Spleen (tissue), 11 donors: ENCODE data around the gene ERC2. TPM values are rescaled to one million over a fixed set of nuclear protein-coding genes. Genes with fewer than 3 reads are reported as not detected.

Experiments used
- DNase-seq: peaks from one replicate; pipeline ENCODE4 v3.0.0-alpha.2; 2020
- H3K27ac ChIP-seq, 8 donors: fragments of 200-600 bp; sonication (generic) in 7 of 8; 1 replicate in 4 of 8; 2 replicates in 4 of 8; pipeline versions ENCODE4 v1.5.0 to v1.8.0; 2016 to 2021; ENCODE audit warnings: inconsistent platforms in 4 of 8, mild to moderate bottlenecking in 4 of 8, moderate library complexity in 1 of 8
- H3K27me3 ChIP-seq, 7 donors: fragments of 200-600 bp; sonication (generic) in 6 of 7; replicated peaks in 1 of 7; 1 replicate in 4 of 7; 2 replicates in 3 of 7; pipeline versions ENCODE4 v1.5.0 to v1.8.0; 2016 to 2021; ENCODE audit warnings: inconsistent platforms in 3 of 7, mild to moderate bottlenecking in 1 of 7
- H3K36me3 ChIP-seq, 6 donors: fragments of 200-600 bp; sonication (generic) in 5 of 6; 1 replicate in 4 of 6; 2 replicates in 2 of 6; pipeline versions ENCODE4 v1.5.0 to v1.8.0; 2016 to 2021; ENCODE audit warnings: inconsistent platforms in 2 of 6
- H3K4me1 ChIP-seq, 6 donors: fragments of 200-600 bp; sonication (generic) in 5 of 6; 1 replicate in 3 of 6; 2 replicates in 3 of 6; pipeline versions ENCODE4 v1.5.0 to v1.8.0; 2016 to 2021; ENCODE audit warnings: inconsistent platforms in 3 of 6
- H3K4me3 ChIP-seq, 8 donors: fragments of 200-600 bp; sonication (generic) in 7 of 8; 1 replicate in 4 of 8; 2 replicates in 4 of 8; pipeline versions ENCODE4 v1.5.0 to v1.8.0; 2016 to 2021; ENCODE audit warnings: inconsistent platforms in 4 of 8, mild to moderate bottlenecking in 4 of 8, moderate library complexity in 2 of 8
- H3K9me3 ChIP-seq, 8 donors: fragments of 200-600 bp; sonication (generic) in 7 of 8; 1 replicate in 4 of 8; 2 replicates in 4 of 8; pipeline versions ENCODE4 v1.5.0 to v1.8.0; 2016 to 2021; ENCODE audit warnings: inconsistent platforms in 4 of 8
- POLR2A ChIP-seq, 3 donors: fragments of 450-650 bp; IDR thresholded peaks; one replicate each; pipeline ENCODE4 v1.5.1; 2017; ENCODE audit warnings: antibody characterized with exemption in 3 of 3, mild to moderate bottlenecking in 1 of 3
- POLR2AphosphoS5 ChIP-seq, 3 donors: sonication (generic); formaldehyde crosslinking; IDR thresholded peaks; one replicate each; pipeline ENCODE4 v1.5.1; 2017; ENCODE audit warnings: antibody characterized with exemption in 3 of 3
- WGBS, 5 donors: extraction: QIAGEN DNeasy Blood & Tissue Kit in 3 of 5; methylation state at CpG; one replicate each; pipeline versions ENCODE4 v1.1.5 to v1.1.7; 2013 to 2018; 5-methylcytosine and 5-hydroxymethylcytosine counted together
- intact Hi-C: fragments of 100-400 bp; cut with DNase I; formaldehyde crosslinking; loops from one replicate; pipeline ENCODE4 v1.15.0; 2023; ENCODE audit warnings: low total_unique reads
- polyA plus RNA-seq, 3 donors: library from polyadenylated mRNA; stranded (reverse); fragments of 200-250 nt; gene quantifications; one replicate each; pipeline ENCODE4 v1.2.1, GENCODE V29; 2013
- total RNA-seq, 7 donors: library from RNA; depleted of rRNA in 3 of 7; stranded (reverse); fragments of >200 nt in 3 of 7; fragmentation: NEBNext Ultra II Directional in 4 of 7; extraction: Animal tissue kit (Norgen Biotek cat#: 25700) in 4 of 7; gene quantifications; one replicate each; pipeline versions ENCODE4 v1.1.0 to v1.2.1, GENCODE V29; 2016 to 2021
- TF ChIP-seq, protein P1 (sequence below), 11 experiments: fragments of 200-600 bp in 7 of 11; fragments of 450-650 bp in 4 of 11; sonication (generic) in 4 of 11; IDR thresholded peaks in 8 of 11; conservative IDR thresholded peaks in 3 of 11; 1 replicate in 7 of 11; 2 replicates in 4 of 11; pipeline versions ENCODE4 v1.4.0 to v1.8.0; 2016 to 2021; ENCODE audit warnings: antibody characterized with exemption in 11 of 11, inconsistent platforms in 4 of 11, mild to moderate bottlenecking in 1 of 11
- donor health status: healthy with polysubstance abuse.
- donor health status: DM: no; HTN: no; CAD: no; lungs with moderate emphysema.
- donor health status: DM: no; HTN: no; CAD: no.
- donor health status: Bipolar disorder and iron deficiency.
- donor health status: healthy.
- donor health status: DM: no; HTN: no; CAD: no.
- donor health status: DM: yes; HTN: yes; CAD: no.

ERC2 gene
- total and polyA plus RNA-seq, 10 donors = 0.04 to 4.9 (median 0.39) TPM

DNA sequence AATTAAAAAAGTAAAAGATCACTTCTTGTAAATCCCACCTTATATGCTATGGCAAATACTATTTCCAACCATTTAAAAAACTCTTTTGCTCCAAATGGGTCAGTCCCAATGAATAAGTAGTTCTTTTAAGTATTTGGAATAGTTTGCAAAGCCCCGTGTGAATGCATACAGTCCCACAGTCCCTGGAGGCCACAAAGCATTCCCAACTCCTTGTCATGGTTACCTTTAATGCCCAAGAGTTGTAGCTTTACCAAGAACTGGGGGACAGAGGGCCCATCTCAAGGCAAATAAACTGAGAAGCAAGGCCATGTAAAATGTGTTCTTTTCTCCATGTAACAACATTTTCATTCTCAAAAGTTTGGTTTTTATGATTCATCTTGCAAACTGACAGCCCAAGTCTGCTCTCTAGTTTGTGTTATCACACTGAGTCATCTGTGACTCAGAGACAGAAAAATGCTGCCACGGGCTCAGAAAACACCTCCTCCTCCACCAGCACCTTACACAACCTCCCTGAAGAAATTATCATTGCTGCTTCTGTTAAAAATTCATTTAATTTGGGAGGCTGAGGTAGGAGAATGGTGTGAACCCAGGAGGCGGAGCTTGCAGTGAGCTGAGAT lies 336.2 kb downstream of the ERC2 start:
- intact Hi-C loops = no loop called here
- WGBS, 5 donors = 40 to 74% (median 67%) methylated on average over 3 of the region's 3 CpGs
- TF ChIP-seq, protein P1, sequence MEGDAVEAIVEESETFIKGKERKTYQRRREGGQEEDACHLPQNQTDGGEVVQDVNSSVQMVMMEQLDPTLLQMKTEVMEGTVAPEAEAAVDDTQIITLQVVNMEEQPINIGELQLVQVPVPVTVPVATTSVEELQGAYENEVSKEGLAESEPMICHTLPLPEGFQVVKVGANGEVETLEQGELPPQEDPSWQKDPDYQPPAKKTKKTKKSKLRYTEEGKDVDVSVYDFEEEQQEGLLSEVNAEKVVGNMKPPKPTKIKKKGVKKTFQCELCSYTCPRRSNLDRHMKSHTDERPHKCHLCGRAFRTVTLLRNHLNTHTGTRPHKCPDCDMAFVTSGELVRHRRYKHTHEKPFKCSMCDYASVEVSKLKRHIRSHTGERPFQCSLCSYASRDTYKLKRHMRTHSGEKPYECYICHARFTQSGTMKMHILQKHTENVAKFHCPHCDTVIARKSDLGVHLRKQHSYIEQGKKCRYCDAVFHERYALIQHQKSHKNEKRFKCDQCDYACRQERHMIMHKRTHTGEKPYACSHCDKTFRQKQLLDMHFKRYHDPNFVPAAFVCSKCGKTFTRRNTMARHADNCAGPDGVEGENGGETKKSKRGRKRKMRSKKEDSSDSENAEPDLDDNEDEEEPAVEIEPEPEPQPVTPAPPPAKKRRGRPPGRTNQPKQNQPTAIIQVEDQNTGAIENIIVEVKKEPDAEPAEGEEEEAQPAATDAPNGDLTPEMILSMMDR (IDR thresholded peaks at IDR 0.05 in 8 of 11, conservative IDR thresholded peaks at IDR 0.05 in 3 of 11) = no peak
- TF ChIP-seq POLR2A (IDR thresholded peaks at IDR 0.05) = no peak
- TF ChIP-seq POLR2AphosphoS5 (IDR thresholded peaks at IDR 0.05) = no peak
- no peak for DNase-seq
- Histone ChIP-seq H3K4me3 (no peak overlapping the region), H3K4me1 (no peaks in the 10 kb centered on the region), H3K27ac (no peak overlapping the region), H3K27me3 (no peaks in the 10 kb centered on the region), H3K36me3 (no peaks in the 10 kb centered on the region), H3K9me3 (no peaks in the 10 kb centered on the region)

DNA sequence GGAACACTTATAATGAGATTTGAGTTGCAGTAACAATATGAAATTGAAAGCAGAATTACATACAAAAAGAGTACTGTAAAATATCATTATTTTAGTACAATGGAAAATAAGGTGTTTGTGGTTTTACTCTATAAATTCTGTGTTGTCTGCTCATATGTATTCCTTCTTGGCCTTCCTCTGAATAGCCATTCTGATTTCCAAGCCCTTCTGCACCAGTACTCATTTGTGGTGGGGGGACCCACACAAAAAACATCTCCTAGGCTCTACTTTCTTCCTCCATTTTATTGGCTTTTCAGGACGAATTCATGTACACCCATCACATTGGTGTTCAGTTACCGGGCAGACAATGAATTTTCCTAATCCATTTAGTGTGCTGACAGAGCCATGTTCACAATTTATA lies 338.2 kb downstream of the ERC2 start:
- Histone ChIP-seq H3K4me3 (no peak overlapping the region), H3K9me3 (no peaks in the 10 kb centered on the region), H3K27ac (no peak overlapping the region), H3K4me1 (no peaks in the 10 kb centered on the region), H3K36me3 (no peaks in the 10 kb centered on the region), H3K27me3 (no peaks in the 10 kb centered on the region)
- intact Hi-C loops = no loop called here
- DNase-seq = no peak
- TF ChIP-seq POLR2AphosphoS5 (IDR thresholded peaks at IDR 0.05) = no peak
- WGBS, 5 donors = 74 to 87% (median 80%) methylated on average over 2 of the region's 2 CpGs

DNA sequence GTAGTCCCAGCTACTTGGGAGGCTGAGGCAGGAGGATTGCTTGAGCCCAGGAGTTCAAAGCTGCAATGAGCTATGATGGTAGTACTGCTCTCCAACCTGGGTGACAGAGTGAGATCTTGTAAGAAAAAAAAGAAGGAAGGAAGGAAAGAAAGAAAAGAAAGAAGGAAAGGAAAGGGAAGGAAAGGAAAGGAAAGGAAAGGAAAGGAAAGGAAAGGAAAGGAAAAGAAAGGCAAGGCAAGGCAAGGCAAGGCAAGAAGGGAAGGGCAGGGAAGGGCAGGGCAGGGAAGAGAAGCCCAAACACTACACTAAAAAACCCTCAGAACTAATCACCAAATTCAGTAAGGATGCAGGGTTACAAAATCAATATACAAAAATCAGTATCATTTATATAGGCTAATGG lies 341.6 kb downstream of the ERC2 start:
- Histone ChIP-seq H3K36me3 (no peaks in the 10 kb centered on the region), H3K4me3 (no peak overlapping the region), H3K9me3 (no peaks in the 10 kb centered on the region), H3K4me1 (no peaks in the 10 kb centered on the region), H3K27ac (no peak overlapping the region), H3K27me3 (no peaks in the 10 kb centered on the region)
- intact Hi-C loops = no loop called here
- no peak for DNase-seq
- TF ChIP-seq POLR2AphosphoS5 (IDR thresholded peaks at IDR 0.05) (no peak), POLR2A (IDR thresholded peaks at IDR 0.05) (no peak)
- TF ChIP-seq, protein P1 (IDR thresholded peaks at IDR 0.05 in 8 of 11, conservative IDR thresholded peaks at IDR 0.05 in 3 of 11) = no peak

DNA sequence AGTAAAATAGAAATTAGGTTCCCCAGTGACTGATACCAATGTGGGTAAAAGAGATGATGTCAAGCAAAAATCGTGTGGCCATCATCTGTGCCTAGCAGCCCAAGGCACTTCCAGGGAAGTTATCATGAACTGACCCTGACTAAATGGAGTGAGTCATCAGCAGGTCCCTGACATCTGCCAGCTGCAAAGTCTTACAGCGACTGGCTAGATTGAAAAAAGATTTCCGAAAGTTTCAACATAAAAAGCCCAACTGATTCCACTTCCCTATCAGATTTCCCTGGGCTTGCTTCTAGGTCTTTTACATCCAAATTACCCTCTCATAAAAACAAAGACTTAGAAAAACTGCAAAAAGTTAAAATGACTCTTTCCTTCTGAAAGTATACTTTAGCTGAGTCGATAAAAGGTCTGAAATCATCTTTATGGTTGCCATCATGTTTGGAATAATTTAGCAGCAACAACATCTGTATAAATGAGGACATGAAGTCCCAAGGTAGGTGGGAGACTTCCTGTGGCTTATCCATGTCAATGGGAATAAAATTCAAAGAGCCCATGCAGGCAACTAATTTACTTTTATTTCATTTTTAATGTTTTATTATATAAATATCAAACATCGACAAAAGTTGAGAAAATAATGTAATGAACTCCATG lies 342.8 kb downstream of the ERC2 start:
- DNase-seq = no peak
- Histone ChIP-seq H3K27ac (no peak overlapping the region), H3K4me3 (no peak overlapping the region), H3K4me1 (no peaks in the 10 kb centered on the region), H3K36me3 (no peaks in the 10 kb centered on the region), H3K27me3 (no peaks in the 10 kb centered on the region), H3K9me3 (no peaks in the 10 kb centered on the region)
- TF ChIP-seq POLR2AphosphoS5 (IDR thresholded peaks at IDR 0.05) (no peak), POLR2A (IDR thresholded peaks at IDR 0.05) (no peak)
- TF ChIP-seq, protein P1 (IDR thresholded peaks at IDR 0.05 in 8 of 11, conservative IDR thresholded peaks at IDR 0.05 in 3 of 11) = no peak
- 56 to 68% (median 63%) methylated on average over 5 of the region's 5 CpGs for WGBS, 5 donors
- intact Hi-C loops = no loop called here
